ENCODE measurements around the gene FASN.

The FASN gene

GRCh38 chr17:82086941-82087906 lies 10.8 kb downstream of the FASN start:
- DNase-seq: no peak

GRCh38 chr17:82085931-82086764 lies 11.9 kb downstream of the FASN start:
- DNase-seq: no peak

GRCh38 chr17:82085031-82085861 lies 12.8 kb downstream of the FASN start:
- DNase-seq: no peak

- DNase-seq: no peak
These were observed 13.5 kb downstream of the FASN start for GRCh38 chr17:82084373-82085030.

- no peak for DNase-seq
These were observed 14.3 kb downstream of the FASN start for GRCh38 chr17:82083533-82084359.

GRCh38 chr17:82083009-82083408 lies 15.0 kb downstream of the FASN start:
- DNase-seq: no peak

GRCh38 chr17:82082456-82082855 lies 15.6 kb downstream of the FASN start:
- DNase-seq: no peak

GRCh38 chr17:82081966-82082365 lies 16.1 kb downstream of the FASN start:
- no peak for DNase-seq

GRCh38 chr17:82081546-82081945 lies 16.5 kb downstream of the FASN start:
- DNase-seq: no peak

GRCh38 chr17:82080789-82081464 lies 17.1 kb downstream of the FASN start:
- no peak for DNase-seq

GRCh38 chr17:82080048-82080788 lies 17.8 kb downstream of the FASN start:
- DNase-seq: no peak

- no peak for DNase-seq
These were observed 18.9 kb downstream of the FASN start for GRCh38 chr17:82079001-82079677.

- no peak for DNase-seq
These were observed 19.6 kb downstream of the FASN start for GRCh38 chr17:82078433-82078832.

- DNase-seq: no peak
These were observed 20.2 kb downstream of the FASN start for GRCh38 chr17:82077617-82078358.

- no peak for DNase-seq
These were observed 21.0 kb downstream of the FASN start for GRCh38 chr17:82076785-82077591.

GRCh38 chr17:82076018-82076784 lies 21.8 kb downstream of the FASN start:
- no peak for DNase-seq

- no peak for DNase-seq
These were observed 24.6 kb downstream of the FASN start for GRCh38 chr17:82073446-82073845.
